ENCODE data around the gene QRICH2.
A peak's percentile ranks its signal among the peaks of the same experiment; 100 is the strongest.

The QRICH2 gene

DNA sequence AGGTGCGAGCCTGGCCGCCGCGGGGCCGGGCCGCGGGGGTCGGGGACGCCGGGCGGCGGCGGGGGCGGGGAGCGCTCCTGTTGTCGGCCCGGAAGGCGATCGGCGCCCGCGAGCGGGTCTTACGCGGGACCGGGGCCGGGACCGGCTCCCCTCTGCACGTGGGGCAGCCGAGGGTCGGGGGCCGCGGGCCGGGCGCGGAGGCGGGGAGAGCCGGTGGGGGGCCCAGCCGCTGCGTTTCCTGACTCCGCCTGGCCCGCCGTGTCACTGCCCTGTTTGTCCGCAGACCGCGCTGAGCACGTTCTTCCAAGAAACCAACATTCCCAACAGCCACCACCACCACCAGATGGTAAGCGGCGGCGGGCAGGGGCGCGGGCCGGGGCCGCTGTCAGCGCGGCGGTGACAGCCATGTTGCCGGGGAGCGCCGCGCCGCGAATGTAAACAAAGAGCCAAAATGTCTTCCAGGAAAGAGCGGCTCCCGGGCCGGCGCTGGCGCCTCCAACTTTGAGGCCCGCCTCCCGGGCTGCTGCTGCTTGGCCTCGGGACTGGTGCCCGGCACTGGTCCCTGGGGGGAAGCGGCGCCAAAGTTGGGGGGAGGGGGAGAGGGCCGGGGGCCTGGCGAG, 42.3 kb downstream of the QRICH2 start:
- no peak overlapping the region for H3K23ac ChIP-seq (ENCODE audit: low read length)
- H4K91ac ChIP-seq (ENCODE audit: low read depth, low read length): peak overlapping the region; percentile 81
- peak overlapping the region; percentile 92 for H3K27ac ChIP-seq (ENCODE audit: low read depth, low read length)
- no peak overlapping the region for H2AK5ac ChIP-seq (ENCODE audit: low read length)
- H3K27me3 ChIP-seq (ENCODE audit: insufficient read depth, low read length): no peaks in the 10 kb centered on the region
- peak overlapping the region; percentile 18 for H2BK120ac ChIP-seq (ENCODE audit: insufficient read depth, low read length, poor library complexity)
- H4K8ac ChIP-seq (ENCODE audit: low read depth, low read length): peak overlapping the region; percentile 77
- H2BK5ac ChIP-seq (ENCODE audit: low read depth, low read length, poor library complexity): peak overlapping the region; percentile 90
- no CpG with 5 or more reads among the region's 76 CpGs for WGBS (ENCODE audit: extremely low coverage, insufficient coverage, insufficient read length)
- peak overlapping the region; percentile 88 for H3K9ac ChIP-seq (ENCODE audit: low read length)
- H2AFZ ChIP-seq (ENCODE audit: insufficient read depth, low read length, poor library complexity): peak overlapping the region; percentile 43
- H2BK12ac ChIP-seq (ENCODE audit: low read length): no peak overlapping the region
- peak overlapping the region; percentile 97 for H3K4me3 ChIP-seq (ENCODE audit: low read depth, low read length)
- peaks cover 10 to 14% of the 10 kb centered on the region in 2 experiments for H3K36me3 ChIP-seq (ENCODE audit: control insufficient read depth in 1 of 2, insufficient read depth in 2 of 2, low read length in 2 of 2)
- peak overlapping the region; percentile 76 for H3K4me2 ChIP-seq (ENCODE audit: low read length)
- peaks cover 6% of the 10 kb centered on the region for H3K79me2 ChIP-seq (ENCODE audit: control insufficient read depth, insufficient read depth, low read length, poor library complexity)
- peak in 1 of 2 donors; percentile 59 for DNase-seq
- H3K14ac ChIP-seq (ENCODE audit: low read length): peak overlapping the region; percentile 89
- H3K9me3 ChIP-seq (ENCODE audit: insufficient read depth, low read depth, low read length): no peaks in the 10 kb centered on the region
- H3K18ac ChIP-seq (ENCODE audit: low read length): peak overlapping the region; percentile 90
- H4K12ac ChIP-seq (ENCODE audit: low read depth, low read length): peak overlapping the region; percentile 58
- H3K79me1 ChIP-seq (ENCODE audit: low read length): peaks cover 35% of the 10 kb centered on the region
- H3K4ac ChIP-seq (ENCODE audit: low read depth, low read length): peak overlapping the region; percentile 57
- H3K4me1 ChIP-seq (ENCODE audit: control insufficient read depth in 1 of 2, insufficient read depth in 2 of 2, low read length in 2 of 2): peaks cover 41 to 50% of the 10 kb centered on the region in 2 experiments

DNA sequence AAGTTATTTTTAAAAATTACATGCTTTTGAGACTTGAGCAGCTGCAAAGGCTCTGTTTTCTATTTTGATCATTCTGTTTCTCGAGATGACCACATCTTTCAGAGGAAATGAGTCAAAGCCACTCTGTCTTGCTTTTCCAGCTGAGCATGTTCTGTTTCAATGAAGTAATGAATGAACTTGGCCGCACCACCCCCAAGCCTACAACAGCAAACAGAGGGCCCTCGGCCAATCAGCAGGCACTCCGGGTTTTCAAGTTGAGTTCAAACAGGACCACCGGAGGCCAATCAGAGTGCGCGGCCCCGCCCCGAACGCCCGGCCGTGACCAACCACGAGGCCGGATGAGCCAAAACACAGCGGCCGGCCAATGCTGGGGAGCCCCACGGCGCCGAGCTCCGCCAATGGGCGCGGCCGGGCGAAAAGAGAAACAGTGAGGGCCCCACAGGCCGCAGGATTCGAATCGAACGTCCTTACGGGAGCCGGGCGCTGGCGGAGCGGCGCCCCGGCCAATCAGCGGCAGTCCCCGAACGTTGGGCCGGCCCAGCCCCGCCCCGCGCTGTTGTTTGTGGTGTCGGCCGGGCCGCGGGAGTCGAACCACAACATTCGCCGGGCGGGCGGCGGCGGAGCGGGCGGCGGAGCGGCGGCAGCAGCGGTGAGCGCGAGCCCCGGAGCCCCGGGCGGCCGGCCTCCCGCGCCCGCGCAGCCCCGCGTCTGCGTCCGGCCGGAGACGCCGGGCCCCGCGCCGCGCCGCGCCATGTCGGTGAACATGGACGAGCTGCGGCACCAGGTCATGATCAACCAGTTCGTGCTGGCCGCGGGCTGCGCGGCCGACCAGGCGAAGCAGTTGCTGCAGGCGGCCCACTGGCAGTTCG, 43.1 kb downstream of the QRICH2 start, which contains the start of gene UBALD2:
UBALD2 (plus strand) TSS at position 594 of the 869 bp plus-strand sequence; CDS start at position 752, 158 bp downstream.
- H3K4me1 ChIP-seq (ENCODE audit: control insufficient read depth in 1 of 2, insufficient read depth in 2 of 2, low read length in 2 of 2): peaks cover 41 to 50% of the 10 kb centered on the region in 2 experiments
- H3K9me3 ChIP-seq (ENCODE audit: insufficient read depth, low read depth, low read length): no peaks in the 10 kb centered on the region
- H3K36me3 ChIP-seq (ENCODE audit: control insufficient read depth in 1 of 2, insufficient read depth in 2 of 2, low read length in 2 of 2): peaks cover 7 to 11% of the 10 kb centered on the region in 2 experiments
- H3K27me3 ChIP-seq (ENCODE audit: insufficient read depth, low read length): no peaks in the 10 kb centered on the region
- peak within 1 kb of the TSS; percentile 89 for H3K14ac ChIP-seq (ENCODE audit: low read length)
- H3K18ac ChIP-seq (ENCODE audit: low read length): peak within 1 kb of the TSS; percentile 90
- peak within 1 kb of the TSS; percentile 77 for H4K8ac ChIP-seq (ENCODE audit: low read depth, low read length)
- H3K4me3 ChIP-seq (ENCODE audit: low read depth, low read length): peak within 1 kb of the TSS; percentile 97
- peak within 1 kb of the TSS; percentile 65 for H2BK120ac ChIP-seq (ENCODE audit: insufficient read depth, low read length, poor library complexity)
- peak within 1 kb of the TSS; percentile 76 for H3K4me2 ChIP-seq (ENCODE audit: low read length)
- peaks cover 6% of the 10 kb centered on the region for H3K79me2 ChIP-seq (ENCODE audit: control insufficient read depth, insufficient read depth, low read length, poor library complexity)
- H4K12ac ChIP-seq (ENCODE audit: low read depth, low read length): peak within 1 kb of the TSS; percentile 58
- H3K27ac ChIP-seq (ENCODE audit: low read depth, low read length): peak within 1 kb of the TSS; percentile 92
- H2AFZ ChIP-seq (ENCODE audit: insufficient read depth, low read length, poor library complexity): peak within 1 kb of the TSS; percentile 43
- peaks cover 35% of the 10 kb centered on the region for H3K79me1 ChIP-seq (ENCODE audit: low read length)
- H3K23ac ChIP-seq (ENCODE audit: low read length): no peak within 1 kb of the TSS
- H2BK5ac ChIP-seq (ENCODE audit: low read depth, low read length, poor library complexity): peak within 1 kb of the TSS; percentile 90
- WGBS (ENCODE audit: extremely low coverage, insufficient coverage, insufficient read length): no CpG with 5 or more reads among the region's 94 CpGs
- no peak within 1 kb of the TSS for H2BK12ac ChIP-seq (ENCODE audit: low read length)
- H3K4ac ChIP-seq (ENCODE audit: low read depth, low read length): peak within 1 kb of the TSS; percentile 57
- H4K91ac ChIP-seq (ENCODE audit: low read depth, low read length): peak within 1 kb of the TSS; percentile 81
- H3K9ac ChIP-seq (ENCODE audit: low read length): peak within 1 kb of the TSS; percentile 88
- DNase-seq: peak; percentile 100
- H2AK5ac ChIP-seq (ENCODE audit: low read length): peak within 1 kb of the TSS; percentile 59

DNA sequence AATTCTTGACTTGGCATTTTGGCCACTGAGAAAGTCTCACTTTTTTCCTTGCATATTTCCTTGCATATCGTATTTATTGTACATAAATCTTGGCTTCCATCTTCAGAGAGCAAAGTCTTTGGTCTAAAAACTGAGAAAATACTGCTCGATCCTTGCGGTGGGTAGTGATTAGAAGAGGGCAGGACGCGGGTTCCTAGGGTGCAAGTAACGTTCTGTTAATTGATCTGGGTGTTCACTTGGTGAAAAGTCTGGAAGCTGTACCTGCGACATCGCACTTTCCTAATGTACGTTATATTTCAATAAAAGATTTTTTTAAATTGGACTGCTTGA, 43.7 kb downstream of the QRICH2 start:
- DNase-seq: peak in 1 of 2 donors; percentile 25
- H3K18ac ChIP-seq (ENCODE audit: low read length): no peak overlapping the region
- H2BK12ac ChIP-seq (ENCODE audit: low read length): no peak overlapping the region
- H3K4ac ChIP-seq (ENCODE audit: low read depth, low read length): no peak overlapping the region
- H3K9me3 ChIP-seq (ENCODE audit: insufficient read depth, low read depth, low read length): no peaks in the 10 kb centered on the region
- peak overlapping the region; percentile 65 for H2BK120ac ChIP-seq (ENCODE audit: insufficient read depth, low read length, poor library complexity)
- no peak overlapping the region for H3K9ac ChIP-seq (ENCODE audit: low read length)
- no peak overlapping the region for H4K12ac ChIP-seq (ENCODE audit: low read depth, low read length)
- peaks cover 41 to 46% of the 10 kb centered on the region in 2 experiments for H3K4me1 ChIP-seq (ENCODE audit: control insufficient read depth in 1 of 2, insufficient read depth in 2 of 2, low read length in 2 of 2)
- H2BK5ac ChIP-seq (ENCODE audit: low read depth, low read length, poor library complexity): no peak overlapping the region
- H2AK5ac ChIP-seq (ENCODE audit: low read length): no peak overlapping the region
- H3K4me2 ChIP-seq (ENCODE audit: low read length): peak overlapping the region; percentile 57
- no CpG with 5 or more reads among the region's 9 CpGs for WGBS (ENCODE audit: extremely low coverage, insufficient coverage, insufficient read length)
- H3K27me3 ChIP-seq (ENCODE audit: insufficient read depth, low read length): no peaks in the 10 kb centered on the region
- no peak overlapping the region for H3K4me3 ChIP-seq (ENCODE audit: low read depth, low read length)
- H3K79me2 ChIP-seq (ENCODE audit: control insufficient read depth, insufficient read depth, low read length, poor library complexity): peaks cover 6% of the 10 kb centered on the region
- peaks cover under 1 to 6% of the 10 kb centered on the region in 2 experiments for H3K36me3 ChIP-seq (ENCODE audit: control insufficient read depth in 1 of 2, insufficient read depth in 2 of 2, low read length in 2 of 2)
- H3K23ac ChIP-seq (ENCODE audit: low read length): no peak overlapping the region
- peak overlapping the region; percentile 75 for H3K27ac ChIP-seq (ENCODE audit: low read depth, low read length)
- no peak overlapping the region for H2AFZ ChIP-seq (ENCODE audit: insufficient read depth, low read length, poor library complexity)
- H4K8ac ChIP-seq (ENCODE audit: low read depth, low read length): no peak overlapping the region
- H3K14ac ChIP-seq (ENCODE audit: low read length): peak overlapping the region; percentile 65
- H3K79me1 ChIP-seq (ENCODE audit: low read length): peaks cover 35% of the 10 kb centered on the region
- H4K91ac ChIP-seq (ENCODE audit: low read depth, low read length): peak overlapping the region; percentile 48

DNA sequence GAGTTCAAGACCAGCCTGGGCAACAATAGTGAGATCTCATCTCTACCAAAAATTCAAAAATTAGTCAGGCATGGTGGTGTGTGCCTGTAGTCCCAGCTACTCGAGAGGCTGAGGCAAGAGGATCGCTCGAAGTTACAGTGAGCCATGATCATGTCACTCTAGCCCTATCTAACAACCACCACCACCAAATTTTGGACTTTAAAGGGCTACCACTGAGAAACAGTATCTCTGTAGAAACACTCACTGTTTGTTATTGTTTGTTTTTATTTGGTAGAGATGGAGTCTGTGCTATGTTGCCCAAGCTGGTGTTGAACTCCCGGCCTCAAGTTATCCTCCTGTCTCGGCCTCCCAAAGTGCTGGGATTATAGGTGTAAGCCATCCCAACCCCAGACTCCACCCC, 44.2 kb downstream of the QRICH2 start:
- Histone ChIP-seq H3K27ac (ENCODE audit: low read depth, low read length) (no peak overlapping the region), H2AK5ac (ENCODE audit: low read length) (no peak overlapping the region), H2BK12ac (ENCODE audit: low read length) (peak overlapping the region; percentile 50), H2BK5ac (ENCODE audit: low read depth, low read length, poor library complexity) (peak overlapping the region; percentile 76), H3K9ac (ENCODE audit: low read length) (no peak overlapping the region), H4K12ac (ENCODE audit: low read depth, low read length) (no peak overlapping the region), H2BK120ac (ENCODE audit: insufficient read depth, low read length, poor library complexity) (peak overlapping the region; percentile 80), H3K4me3 (ENCODE audit: low read depth, low read length) (no peak overlapping the region), H3K27me3 (ENCODE audit: insufficient read depth, low read length) (no peaks in the 10 kb centered on the region), H3K79me1 (ENCODE audit: low read length) (peaks cover 35% of the 10 kb centered on the region), H3K36me3 (ENCODE audit: control insufficient read depth in 1 of 2, insufficient read depth in 2 of 2, low read length in 2 of 2) (peaks cover 0 to 3% of the 10 kb centered on the region in 2 experiments), H3K4me1 (ENCODE audit: control insufficient read depth in 1 of 2, insufficient read depth in 2 of 2, low read length in 2 of 2) (peaks cover 37 to 41% of the 10 kb centered on the region in 2 experiments), H3K79me2 (ENCODE audit: control insufficient read depth, insufficient read depth, low read length, poor library complexity) (peaks cover 6% of the 10 kb centered on the region), H4K8ac (ENCODE audit: low read depth, low read length) (no peak overlapping the region), H3K14ac (ENCODE audit: low read length) (peak overlapping the region; percentile 54), H2AFZ (ENCODE audit: insufficient read depth, low read length, poor library complexity) (no peak overlapping the region), H4K91ac (ENCODE audit: low read depth, low read length) (peak overlapping the region; percentile 75), H3K18ac (ENCODE audit: low read length) (no peak overlapping the region), H3K4ac (ENCODE audit: low read depth, low read length) (no peak overlapping the region), H3K9me3 (ENCODE audit: insufficient read depth, low read depth, low read length) (no peaks in the 10 kb centered on the region), H3K23ac (ENCODE audit: low read length) (no peak overlapping the region), H3K4me2 (ENCODE audit: low read length) (no peak overlapping the region)
- no CpG with 5 or more reads among the region's 5 CpGs for WGBS (ENCODE audit: extremely low coverage, insufficient coverage, insufficient read length)
- peak in 1 of 2 donors; percentile 52 for DNase-seq

All from trophoblast cell (in vitro differentiated cells and primary cell).